Measurements from ENCODE around the gene GDF9.

DNA sequence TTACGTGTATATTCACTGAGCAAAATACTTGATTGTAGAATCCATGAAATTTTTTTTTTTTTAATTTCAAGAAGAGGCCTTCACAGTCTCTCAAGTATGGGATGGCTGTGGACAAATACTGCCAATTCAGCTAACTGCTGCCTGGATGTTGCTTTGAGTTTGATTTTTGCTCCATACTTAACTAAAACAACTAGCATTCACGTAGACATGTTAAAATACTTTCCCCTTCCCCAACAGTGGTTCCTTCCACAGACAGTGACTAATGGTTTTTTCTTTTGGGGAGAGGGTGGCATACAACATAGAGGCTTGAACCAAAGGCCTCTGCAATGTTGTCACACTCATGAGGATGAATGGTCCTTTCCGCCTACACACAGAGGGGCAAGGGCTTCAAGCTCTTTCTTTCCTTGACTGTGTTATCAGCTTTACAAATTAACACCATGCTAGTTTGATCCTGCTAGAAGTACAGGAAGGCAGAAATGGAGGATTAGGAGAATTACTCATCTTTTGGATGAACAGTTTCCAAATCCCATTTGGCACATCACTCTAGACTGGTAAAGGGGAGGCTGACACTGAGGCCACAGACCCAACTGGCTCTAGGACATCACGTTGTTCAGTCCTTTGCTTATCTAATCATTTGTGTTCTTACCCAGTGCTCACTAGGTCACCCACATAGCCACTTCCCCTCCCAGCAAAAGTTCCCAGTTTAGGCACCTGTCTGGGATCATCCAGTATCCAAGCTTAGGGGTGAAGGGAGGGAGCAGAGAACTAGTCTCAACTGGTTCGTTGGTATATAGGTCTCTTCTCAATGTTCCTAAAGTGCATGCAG, 5.4 kb upstream of the GDF9 start:
- TF ChIP-seq, protein P1, sequence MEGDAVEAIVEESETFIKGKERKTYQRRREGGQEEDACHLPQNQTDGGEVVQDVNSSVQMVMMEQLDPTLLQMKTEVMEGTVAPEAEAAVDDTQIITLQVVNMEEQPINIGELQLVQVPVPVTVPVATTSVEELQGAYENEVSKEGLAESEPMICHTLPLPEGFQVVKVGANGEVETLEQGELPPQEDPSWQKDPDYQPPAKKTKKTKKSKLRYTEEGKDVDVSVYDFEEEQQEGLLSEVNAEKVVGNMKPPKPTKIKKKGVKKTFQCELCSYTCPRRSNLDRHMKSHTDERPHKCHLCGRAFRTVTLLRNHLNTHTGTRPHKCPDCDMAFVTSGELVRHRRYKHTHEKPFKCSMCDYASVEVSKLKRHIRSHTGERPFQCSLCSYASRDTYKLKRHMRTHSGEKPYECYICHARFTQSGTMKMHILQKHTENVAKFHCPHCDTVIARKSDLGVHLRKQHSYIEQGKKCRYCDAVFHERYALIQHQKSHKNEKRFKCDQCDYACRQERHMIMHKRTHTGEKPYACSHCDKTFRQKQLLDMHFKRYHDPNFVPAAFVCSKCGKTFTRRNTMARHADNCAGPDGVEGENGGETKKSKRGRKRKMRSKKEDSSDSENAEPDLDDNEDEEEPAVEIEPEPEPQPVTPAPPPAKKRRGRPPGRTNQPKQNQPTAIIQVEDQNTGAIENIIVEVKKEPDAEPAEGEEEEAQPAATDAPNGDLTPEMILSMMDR (conservative IDR thresholded peaks at IDR 0.05; ENCODE audit: low read depth in 2 of 2), result no peak
- TF ChIP-seq EZH2 (IDR thresholded peaks at IDR 0.05; ENCODE audit: low read depth, unreplicated experiment), result no peak
